H9 (cell line): Measurements from ENCODE around the gene PPP1R9A. TPM values are rescaled to one million over a fixed set of nuclear protein-coding genes. Genes with fewer than 3 reads are reported as not detected.

Source experiments
- DNase-seq: peaks from one replicate; pipeline ENCODE4 v3.0.0-alpha.2; 2017
- H2AFZ ChIP-seq: one replicate; pipeline ENCODE4 v1.6.1; 2013; ENCODE audit warnings: mild to moderate bottlenecking, low read length, control low read depth, moderate library complexity
- H2AK5ac ChIP-seq: 2 replicates; pipeline ENCODE4 v1.6.1; 2013; ENCODE audit warnings: low read length, control low read depth, mixed read lengths; ENCODE audit not compliant: insufficient read length
- H2BK120ac ChIP-seq: one replicate; pipeline ENCODE4 v1.6.1; 2013; ENCODE audit warnings: low read depth, mild to moderate bottlenecking, low read length, control low read depth, inconsistent platforms; ENCODE audit not compliant: poor library complexity, severe bottlenecking
- H2BK12ac ChIP-seq: 2 replicates; pipeline ENCODE4 v1.6.1; 2013; ENCODE audit warnings: low read length, control low read depth, mixed read lengths, low read depth; ENCODE audit not compliant: insufficient read length
- H2BK15ac ChIP-seq: 2 replicates; pipeline ENCODE4 v1.6.1; 2013; ENCODE audit warnings: low read depth, low read length, control low read depth
- H2BK20ac ChIP-seq: one replicate; pipeline ENCODE4 v1.6.1; 2013; ENCODE audit warnings: low read depth, mild to moderate bottlenecking, low read length, control low read depth, inconsistent platforms; ENCODE audit not compliant: poor library complexity, severe bottlenecking
- H2BK5ac ChIP-seq: 2 replicates; pipeline ENCODE4 v1.6.1; 2013; ENCODE audit warnings: low read length, control low read depth, mixed read lengths; ENCODE audit not compliant: insufficient read length
- H3K14ac ChIP-seq: 2 replicates; pipeline ENCODE4 v1.6.1; 2013; ENCODE audit warnings: low read length, control low read depth; ENCODE audit not compliant: insufficient read depth
- H3K18ac ChIP-seq: 2 replicates; pipeline ENCODE4 v1.6.1; 2013; ENCODE audit warnings: low read depth, mild to moderate bottlenecking, mixed read lengths, low read length, control low read depth; ENCODE audit not compliant: insufficient read length
- H3K23ac ChIP-seq: 2 replicates; pipeline ENCODE4 v1.6.1; 2013; ENCODE audit warnings: low read length, control low read depth, mixed read lengths, low read depth; ENCODE audit not compliant: insufficient read length
- H3K23me2 ChIP-seq: 2 replicates; pipeline ENCODE4 v1.6.1; 2013; ENCODE audit warnings: low read depth, mild to moderate bottlenecking, mixed read lengths, low read length, control low read depth; ENCODE audit not compliant: insufficient read length, poor library complexity, severe bottlenecking
- H3K27ac ChIP-seq: 2 replicates; pipeline ENCODE4 v1.5.1; 2013; ENCODE audit warnings: low read length, control low read depth, mixed read lengths, low read depth; ENCODE audit not compliant: insufficient read length
- H3K27me3 ChIP-seq: 2 replicates; pipeline ENCODE4 v1.6.1; 2013; ENCODE audit warnings: low read length, control low read depth, inconsistent platforms; ENCODE audit not compliant: insufficient read depth
- H3K4ac ChIP-seq: 2 replicates; pipeline ENCODE4 v1.6.1; 2013; ENCODE audit warnings: low read depth, mild to moderate bottlenecking, control low read depth, inconsistent platforms, low read length, moderate library complexity
- H3K4me1 ChIP-seq: 2 replicates; pipeline ENCODE4 v1.6.1; 2013; ENCODE audit warnings: low read length, control low read depth, inconsistent platforms; ENCODE audit not compliant: insufficient read depth
- H3K4me2 ChIP-seq: 2 replicates; pipeline ENCODE4 v1.6.1; 2013; ENCODE audit warnings: low read length, control low read depth, mixed read lengths; ENCODE audit not compliant: insufficient read length, insufficient read depth
- H3K56ac ChIP-seq: 2 replicates; pipeline ENCODE4 v1.6.1; 2013; ENCODE audit warnings: low read depth, mild to moderate bottlenecking, mixed read lengths, low read length, control low read depth; ENCODE audit not compliant: insufficient read length
- H3K79me1 ChIP-seq: 2 replicates; pipeline ENCODE4 v1.6.1; 2013; ENCODE audit warnings: low read depth, mild to moderate bottlenecking, moderate library complexity, low read length, control low read depth, inconsistent platforms; ENCODE audit not compliant: insufficient read depth, poor library complexity, severe bottlenecking
- H3K79me2 ChIP-seq: 2 replicates; pipeline ENCODE4 v1.6.1; 2013; ENCODE audit warnings: low read length, control low read depth, inconsistent platforms; ENCODE audit not compliant: insufficient read depth
- H3K9ac ChIP-seq: 2 replicates; pipeline ENCODE4 v1.6.1; 2013; ENCODE audit warnings: low read length, control low read depth, mixed read lengths; ENCODE audit not compliant: insufficient read length; ENCODE audit errors: extremely low read depth
- H3K9me3 ChIP-seq: one replicate; pipeline ENCODE4 v1.6.1; 2013; ENCODE audit warnings: low read depth, low read length, inconsistent platforms; ENCODE audit not compliant: control insufficient read depth
- H3T11ph ChIP-seq: one replicate; pipeline ENCODE4 v1.6.1; 2013; ENCODE audit warnings: mild to moderate bottlenecking, low read length, control low read depth, inconsistent platforms
- H4K20me1 ChIP-seq: one replicate; pipeline ENCODE4 v1.6.1; 2013; ENCODE audit not compliant: control insufficient read depth, insufficient read length, insufficient read depth
- H4K5ac ChIP-seq: 2 replicates; pipeline ENCODE4 v1.6.1; 2013; ENCODE audit warnings: low read depth, mild to moderate bottlenecking, mixed read lengths, low read length, control low read depth; ENCODE audit not compliant: insufficient read length
- H4K8ac ChIP-seq: replicated peaks from 2 replicates; pipeline ENCODE4 v1.6.1; 2013; ENCODE audit warnings: low read length, control low read depth, mixed read lengths, low read depth; ENCODE audit not compliant: insufficient read length
- H4K91ac ChIP-seq: 2 replicates; pipeline ENCODE4 v1.6.1; 2013; ENCODE audit warnings: low read depth, mild to moderate bottlenecking, moderate library complexity, mixed read lengths, low read length, control low read depth; ENCODE audit not compliant: insufficient read length
- H3K27ac Mint-ChIP-seq, 3 experiments: 2 replicates in 2 of 3; 3 replicates in 1 of 3; pipeline ENCODE4 v1.8.0; 2020 to 2021; ENCODE audit warnings: mixed read lengths in 3 of 3, mild to moderate bottlenecking in 1 of 3, moderate library complexity in 1 of 3
- H3K27me3 Mint-ChIP-seq: 2 replicates; pipeline ENCODE4 v1.8.0; 2021; ENCODE audit warnings: low read depth, mild to moderate bottlenecking, moderate library complexity, mixed read lengths
- H3K36me3 Mint-ChIP-seq, 3 experiments: 2 replicates in 2 of 3; 3 replicates in 1 of 3; pipeline ENCODE4 v1.8.0; 2020 to 2021; ENCODE audit warnings: low read depth in 3 of 3, mixed read lengths in 3 of 3; ENCODE audit not compliant: insufficient read depth in 1 of 3
- H3K4me1 Mint-ChIP-seq, 2 experiments: 2 replicates each; pipeline ENCODE4 v1.8.0; 2020; ENCODE audit warnings: mixed read lengths in 2 of 2
- H3K4me3 Mint-ChIP-seq, 2 experiments: 2 replicates in 1 of 2; 3 replicates in 1 of 2; pipeline ENCODE4 v1.8.0; 2020 to 2021; ENCODE audit warnings: mild to moderate bottlenecking in 2 of 2, mixed read lengths in 2 of 2, moderate library complexity in 1 of 2
- H3K9me3 Mint-ChIP-seq, 2 experiments: 2 replicates in 1 of 2; 3 replicates in 1 of 2; pipeline ENCODE4 v1.8.0; 2020; ENCODE audit warnings: mild to moderate bottlenecking in 2 of 2, mixed read lengths in 2 of 2, moderate library complexity in 1 of 2
- WGBS: extraction: QIAGEN DNeasy Blood & Tissue Kit; methylation state at CpG from one replicate; pipeline ENCODE4 v1.1.7; 2013; ENCODE audit warnings: missing lambda C conversion rate, low lambda C conversion rate, mixed read lengths; ENCODE audit not compliant: insufficient read length; ENCODE audit errors: extremely low coverage; 5-methylcytosine and 5-hydroxymethylcytosine counted together
- total RNA-seq: library from RNA; stranded (reverse); gene quantifications from 2 replicates; pipeline ENCODE4 v1.2.1, GENCODE V29; 2021
- TF ChIP-seq, protein P1 (sequence below): fragments of 200-600 bp; sonication (generic); conservative IDR thresholded peaks from 3 replicates; pipeline ENCODE4 v1.8.0; 2021; ENCODE audit warnings: antibody characterized with exemption, mild to moderate bottlenecking

The PPP1R9A gene
- total RNA-seq, 1 experiment from 2014 or later, result 17.0 TPM

- Histone ChIP-seq H2AK5ac (no peak overlapping the region), H3K4me2 (no peak overlapping the region), H3K9ac (no peak overlapping the region), H3T11ph (no peak overlapping the region), H3K56ac (no peak overlapping the region), H3K18ac (no peak overlapping the region), H3K79me1 (no peaks in the 10 kb centered on the region), H3K4me1 (no peaks in the 10 kb centered on the region), H2AFZ (no peak overlapping the region), H2BK5ac (no peak overlapping the region), H3K9me3 (no peaks in the 10 kb centered on the region), H3K79me2 (no peaks in the 10 kb centered on the region), H4K91ac (no peak overlapping the region), H2BK20ac (no peak overlapping the region), H4K20me1 (no peaks in the 10 kb centered on the region), H3K27me3 (no peaks in the 10 kb centered on the region), H3K23me2 (no peaks in the 10 kb centered on the region), H3K23ac (no peak overlapping the region), H2BK12ac (no peak overlapping the region), H4K8ac (no peak overlapping the region), H2BK15ac (no peak overlapping the region), H4K5ac (no peak overlapping the region), H3K14ac (no peak overlapping the region), H3K4ac (no peak overlapping the region), H2BK120ac (no peak overlapping the region), H3K27ac (no peak overlapping the region)
- Mint-ChIP-seq H3K27me3 (no peaks in the 10 kb centered on the region; the same call in none of the 2 replicates), H3K36me3 (no peaks in the 10 kb centered on the region), H3K27ac (no peak overlapping the region), H3K4me1 (peaks cover 2 to 10% of the 10 kb centered on the region in 2 experiments; a peak in 3 of 4 replicates), H3K4me3 (no peak overlapping the region), H3K9me3 (no peaks in the 10 kb centered on the region)
- DNase-seq, result no peak
- TF ChIP-seq, protein P1, sequence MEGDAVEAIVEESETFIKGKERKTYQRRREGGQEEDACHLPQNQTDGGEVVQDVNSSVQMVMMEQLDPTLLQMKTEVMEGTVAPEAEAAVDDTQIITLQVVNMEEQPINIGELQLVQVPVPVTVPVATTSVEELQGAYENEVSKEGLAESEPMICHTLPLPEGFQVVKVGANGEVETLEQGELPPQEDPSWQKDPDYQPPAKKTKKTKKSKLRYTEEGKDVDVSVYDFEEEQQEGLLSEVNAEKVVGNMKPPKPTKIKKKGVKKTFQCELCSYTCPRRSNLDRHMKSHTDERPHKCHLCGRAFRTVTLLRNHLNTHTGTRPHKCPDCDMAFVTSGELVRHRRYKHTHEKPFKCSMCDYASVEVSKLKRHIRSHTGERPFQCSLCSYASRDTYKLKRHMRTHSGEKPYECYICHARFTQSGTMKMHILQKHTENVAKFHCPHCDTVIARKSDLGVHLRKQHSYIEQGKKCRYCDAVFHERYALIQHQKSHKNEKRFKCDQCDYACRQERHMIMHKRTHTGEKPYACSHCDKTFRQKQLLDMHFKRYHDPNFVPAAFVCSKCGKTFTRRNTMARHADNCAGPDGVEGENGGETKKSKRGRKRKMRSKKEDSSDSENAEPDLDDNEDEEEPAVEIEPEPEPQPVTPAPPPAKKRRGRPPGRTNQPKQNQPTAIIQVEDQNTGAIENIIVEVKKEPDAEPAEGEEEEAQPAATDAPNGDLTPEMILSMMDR, result no peak
- no CpG with 5 or more reads among the region's 3 CpGs for WGBS
Observed at GRCh38 chr7:95317966-95318365, 410.6 kb downstream of the PPP1R9A start.
